ENCODE measurements around the gene AJM1.

GRCh38 chr9:136825295-136826187 lies 16.7 kb upstream of the AJM1 start:
- TF ChIP-seq CTCF (conservative IDR thresholded peaks at IDR 0.05) (no peak), ZFX (IDR thresholded peaks at IDR 0.05) (no peak)
